Measurements from ENCODE around the gene HAAO.

- TF ChIP-seq, protein P1, sequence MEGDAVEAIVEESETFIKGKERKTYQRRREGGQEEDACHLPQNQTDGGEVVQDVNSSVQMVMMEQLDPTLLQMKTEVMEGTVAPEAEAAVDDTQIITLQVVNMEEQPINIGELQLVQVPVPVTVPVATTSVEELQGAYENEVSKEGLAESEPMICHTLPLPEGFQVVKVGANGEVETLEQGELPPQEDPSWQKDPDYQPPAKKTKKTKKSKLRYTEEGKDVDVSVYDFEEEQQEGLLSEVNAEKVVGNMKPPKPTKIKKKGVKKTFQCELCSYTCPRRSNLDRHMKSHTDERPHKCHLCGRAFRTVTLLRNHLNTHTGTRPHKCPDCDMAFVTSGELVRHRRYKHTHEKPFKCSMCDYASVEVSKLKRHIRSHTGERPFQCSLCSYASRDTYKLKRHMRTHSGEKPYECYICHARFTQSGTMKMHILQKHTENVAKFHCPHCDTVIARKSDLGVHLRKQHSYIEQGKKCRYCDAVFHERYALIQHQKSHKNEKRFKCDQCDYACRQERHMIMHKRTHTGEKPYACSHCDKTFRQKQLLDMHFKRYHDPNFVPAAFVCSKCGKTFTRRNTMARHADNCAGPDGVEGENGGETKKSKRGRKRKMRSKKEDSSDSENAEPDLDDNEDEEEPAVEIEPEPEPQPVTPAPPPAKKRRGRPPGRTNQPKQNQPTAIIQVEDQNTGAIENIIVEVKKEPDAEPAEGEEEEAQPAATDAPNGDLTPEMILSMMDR (IDR thresholded peaks at IDR 0.05; ENCODE audit: low read depth, low read length): no peak
- no peak for TF ChIP-seq EZH2phosphoT487 (IDR thresholded peaks at IDR 0.05; ENCODE audit: low read depth)
These were observed 43.5 kb downstream of the HAAO start for GRCh38 chr2:42748840-42749239.
